HG03354 (cell line): ENCODE measurements around the gene BCLAF3.

Source experiments
- ATAC-seq: cut with Tn5 transposase; IDR thresholded peaks from one replicate; pipeline ENCODE4 v1.9.1; 2021; ENCODE audit warnings: mild to moderate bottlenecking; ENCODE audit not compliant: unreplicated experiment, poor library complexity, severe bottlenecking

BCLAF3 gene

GRCh38 chrX:19972984-19973383 lies 17.9 kb downstream of the BCLAF3 start:
- ATAC-seq: no peak

GRCh38 chrX:19968276-19968675 lies 22.6 kb downstream of the BCLAF3 start:
- no peak for ATAC-seq

GRCh38 chrX:19966056-19966455 lies 24.8 kb downstream of the BCLAF3 start:
- no peak for ATAC-seq

GRCh38 chrX:19964017-19964710 lies 26.7 kb downstream of the BCLAF3 start:
- ATAC-seq: peak; percentile 85

- no peak for ATAC-seq
Measured at GRCh38 chrX:19960913-19961312, 29.9 kb downstream of the BCLAF3 start.

GRCh38 chrX:19958552-19959486 lies 32.0 kb downstream of the BCLAF3 start:
- no peak for ATAC-seq

- ATAC-seq: no peak
Measured at GRCh38 chrX:19956923-19957322, 33.9 kb downstream of the BCLAF3 start.

- no peak for ATAC-seq
Measured at GRCh38 chrX:19956306-19956705, 34.6 kb downstream of the BCLAF3 start.

- ATAC-seq: no peak
Measured at GRCh38 chrX:19955306-19955705, 35.6 kb downstream of the BCLAF3 start.

GRCh38 chrX:19954335-19955096 lies 36.3 kb downstream of the BCLAF3 start:
- no peak for ATAC-seq

- peak; percentile 43 for ATAC-seq
Measured at GRCh38 chrX:19953145-19953544, 37.7 kb downstream of the BCLAF3 start.

- no peak for ATAC-seq
Measured at GRCh38 chrX:19949340-19949739, 41.5 kb downstream of the BCLAF3 start.

GRCh38 chrX:19947612-19948011 lies 43.2 kb downstream of the BCLAF3 start:
- ATAC-seq: no peak
